WERI-Rb-1 (cell line): ENCODE data around the gene UHRF2.

Experiments used
- DNase-seq: peaks from one replicate; pipeline ENCODE4 v3.0.0-alpha.2; 2020
- H3K27ac ChIP-seq: fragments of 250-450 bp; sonication (Bioruptor Pico); 2 replicates; pipeline ENCODE4 v1.5.1; 2020; ENCODE audit warnings: mild to moderate bottlenecking, moderate library complexity
- H3K27me3 ChIP-seq: fragments of 250-450 bp; sonication (Bioruptor Pico); 2 replicates; pipeline ENCODE4 v1.5.1; 2021; ENCODE audit warnings: mild to moderate bottlenecking, low read depth, moderate library complexity; ENCODE audit not compliant: insufficient read depth, severe bottlenecking
- H3K36me3 ChIP-seq: fragments of 250-450 bp; sonication (Bioruptor Pico); 2 replicates; pipeline ENCODE4 v1.5.1; 2020; ENCODE audit warnings: mild to moderate bottlenecking, moderate library complexity
- H3K4me3 ChIP-seq: 2 replicates; pipeline ENCODE4 v1.5.1; 2011; ENCODE audit warnings: low read depth, mild to moderate bottlenecking, control low read depth, low read length
- H3K9me3 ChIP-seq: fragments of 250-450 bp; sonication (Bioruptor Pico); 2 replicates; pipeline ENCODE4 v1.5.1; 2021; ENCODE audit warnings: mild to moderate bottlenecking, moderate library complexity; ENCODE audit not compliant: severe bottlenecking
- TF ChIP-seq, protein P1 (sequence below): IDR thresholded peaks from 2 replicates; pipeline ENCODE4 v1.5.1; 2011; ENCODE audit warnings: low read depth, mild to moderate bottlenecking, control low read depth, inconsistent platforms, low read length

The UHRF2 gene

DNA sequence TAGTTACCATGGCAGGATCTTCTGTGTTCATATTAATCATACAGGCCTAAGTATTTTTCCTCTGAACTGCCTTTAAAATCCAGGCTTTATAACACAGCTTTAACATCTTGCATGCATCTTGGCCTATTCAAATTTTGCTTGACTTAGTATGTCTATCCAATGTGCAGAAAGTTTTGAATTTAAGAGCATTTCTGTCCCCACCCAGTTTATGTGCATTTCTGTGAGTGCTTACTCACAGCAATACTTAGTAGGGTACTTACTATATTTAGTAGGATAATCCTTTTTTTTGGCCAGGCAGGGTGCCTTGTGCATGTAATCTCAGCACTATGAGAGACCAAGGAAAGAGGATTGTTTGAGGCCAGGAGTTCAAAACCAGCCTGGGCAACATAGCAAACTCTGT lies 18.0 kb downstream of the UHRF2 start:
- no peak for DNase-seq
- H3K9me3 ChIP-seq: no peaks in the 10 kb centered on the region
- H3K36me3 ChIP-seq: peaks cover 42% of the 10 kb centered on the region
- H3K27me3 ChIP-seq: no peaks in the 10 kb centered on the region
- TF ChIP-seq, protein P1, sequence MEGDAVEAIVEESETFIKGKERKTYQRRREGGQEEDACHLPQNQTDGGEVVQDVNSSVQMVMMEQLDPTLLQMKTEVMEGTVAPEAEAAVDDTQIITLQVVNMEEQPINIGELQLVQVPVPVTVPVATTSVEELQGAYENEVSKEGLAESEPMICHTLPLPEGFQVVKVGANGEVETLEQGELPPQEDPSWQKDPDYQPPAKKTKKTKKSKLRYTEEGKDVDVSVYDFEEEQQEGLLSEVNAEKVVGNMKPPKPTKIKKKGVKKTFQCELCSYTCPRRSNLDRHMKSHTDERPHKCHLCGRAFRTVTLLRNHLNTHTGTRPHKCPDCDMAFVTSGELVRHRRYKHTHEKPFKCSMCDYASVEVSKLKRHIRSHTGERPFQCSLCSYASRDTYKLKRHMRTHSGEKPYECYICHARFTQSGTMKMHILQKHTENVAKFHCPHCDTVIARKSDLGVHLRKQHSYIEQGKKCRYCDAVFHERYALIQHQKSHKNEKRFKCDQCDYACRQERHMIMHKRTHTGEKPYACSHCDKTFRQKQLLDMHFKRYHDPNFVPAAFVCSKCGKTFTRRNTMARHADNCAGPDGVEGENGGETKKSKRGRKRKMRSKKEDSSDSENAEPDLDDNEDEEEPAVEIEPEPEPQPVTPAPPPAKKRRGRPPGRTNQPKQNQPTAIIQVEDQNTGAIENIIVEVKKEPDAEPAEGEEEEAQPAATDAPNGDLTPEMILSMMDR: no peak
- no peak overlapping the region for H3K27ac ChIP-seq
- H3K4me3 ChIP-seq: no peak overlapping the region

- peaks cover 42% of the 10 kb centered on the region for H3K36me3 ChIP-seq
Measured at GRCh38 chr9:6433410-6433809, 20.4 kb downstream of the UHRF2 start.

DNA sequence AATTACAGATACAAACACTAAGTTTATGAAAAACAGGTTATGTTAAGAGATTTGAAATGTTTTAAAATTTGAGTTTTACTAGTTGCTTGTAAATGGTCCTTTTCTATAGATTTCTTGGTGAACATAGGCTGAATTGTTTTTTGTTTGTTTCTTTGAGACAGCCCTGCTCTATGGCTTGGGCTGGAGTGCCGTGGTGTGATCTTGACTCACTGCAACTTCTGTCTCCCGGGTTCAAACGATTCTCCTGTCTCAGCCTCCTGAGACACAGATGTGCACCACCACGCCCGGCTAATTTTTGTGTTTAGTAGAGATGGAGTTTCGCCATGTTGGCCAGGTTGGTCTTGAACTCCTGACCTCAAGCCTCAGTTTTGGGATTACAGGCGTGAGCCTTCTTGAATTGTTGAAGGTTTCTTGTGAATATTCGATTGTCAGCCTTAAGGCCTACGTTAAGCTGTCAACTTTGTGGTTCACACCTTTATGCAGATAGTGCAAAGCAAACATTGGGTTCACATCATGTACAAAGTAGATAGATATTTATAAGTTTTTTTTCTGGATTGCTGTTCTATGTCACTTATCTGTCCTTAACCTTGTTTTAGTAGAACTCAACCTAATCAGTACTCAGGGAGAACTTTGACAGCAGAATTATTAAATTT lies 26.2 kb downstream of the UHRF2 start:
- no peaks in the 10 kb centered on the region for H3K9me3 ChIP-seq
- TF ChIP-seq, protein P1: no peak
- no peak for DNase-seq
- H3K27ac ChIP-seq: no peak overlapping the region
- H3K27me3 ChIP-seq: no peaks in the 10 kb centered on the region
- no peak overlapping the region for H3K4me3 ChIP-seq
- peaks cover 46% of the 10 kb centered on the region for H3K36me3 ChIP-seq

More at GRCh38 chr9:6433410-6433809, 20.4 kb downstream of the UHRF2 start:
- no peaks in the 10 kb centered on the region for H3K27me3 ChIP-seq
- H3K27ac ChIP-seq: no peak overlapping the region
- no peak for DNase-seq
- H3K9me3 ChIP-seq: no peaks in the 10 kb centered on the region
- TF ChIP-seq, protein P1: no peak
- H3K4me3 ChIP-seq: no peak overlapping the region

DNA sequence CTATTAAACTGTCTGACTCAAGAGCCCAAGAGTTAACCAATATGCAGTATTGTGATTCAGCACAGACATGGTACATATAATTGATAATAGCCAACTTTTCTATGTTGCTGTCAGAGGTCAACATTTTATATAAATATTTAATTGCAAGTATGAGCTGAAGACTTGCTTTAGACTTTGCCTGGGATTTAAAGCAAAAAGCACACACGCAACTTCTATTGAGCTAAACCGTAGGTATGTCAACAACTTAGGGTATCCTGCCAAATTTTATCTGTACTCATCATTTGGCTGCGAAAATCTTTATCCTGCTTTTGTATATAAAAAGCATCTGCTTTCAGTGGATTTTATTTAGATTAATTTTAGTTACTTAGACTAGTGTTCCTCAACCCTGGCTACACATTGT lies 27.4 kb downstream of the UHRF2 start:
- no peaks in the 10 kb centered on the region for H3K27me3 ChIP-seq
- no peaks in the 10 kb centered on the region for H3K9me3 ChIP-seq
- DNase-seq: no peak
- TF ChIP-seq, protein P1: no peak
- peaks cover 40% of the 10 kb centered on the region for H3K36me3 ChIP-seq
- H3K27ac ChIP-seq: no peak overlapping the region
- H3K4me3 ChIP-seq: no peak overlapping the region

DNA sequence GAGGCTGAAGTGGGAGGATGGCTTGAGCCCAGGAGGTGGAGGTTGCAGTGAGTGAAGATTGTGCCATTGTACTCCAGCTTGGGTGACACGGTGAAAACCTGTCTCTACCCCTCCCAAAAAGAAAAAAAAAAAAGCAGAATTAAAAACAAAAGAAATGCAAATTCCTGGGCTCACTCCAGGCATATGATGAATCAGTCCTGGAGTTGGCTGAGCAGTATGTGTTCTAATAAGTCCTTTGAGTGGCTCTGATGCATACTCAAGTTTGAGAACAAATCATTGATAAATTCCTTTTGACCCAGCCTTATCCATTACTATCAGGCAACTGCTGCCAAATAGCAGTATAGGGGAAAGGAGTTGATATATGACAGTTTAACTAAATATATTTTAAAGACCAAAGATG lies 28.3 kb downstream of the UHRF2 start:
- no peak for DNase-seq
- Histone ChIP-seq H3K36me3 (peaks cover 46% of the 10 kb centered on the region), H3K27ac (no peak overlapping the region), H3K9me3 (no peaks in the 10 kb centered on the region), H3K27me3 (no peaks in the 10 kb centered on the region), H3K4me3 (no peak overlapping the region)
- TF ChIP-seq, protein P1: no peak

DNA sequence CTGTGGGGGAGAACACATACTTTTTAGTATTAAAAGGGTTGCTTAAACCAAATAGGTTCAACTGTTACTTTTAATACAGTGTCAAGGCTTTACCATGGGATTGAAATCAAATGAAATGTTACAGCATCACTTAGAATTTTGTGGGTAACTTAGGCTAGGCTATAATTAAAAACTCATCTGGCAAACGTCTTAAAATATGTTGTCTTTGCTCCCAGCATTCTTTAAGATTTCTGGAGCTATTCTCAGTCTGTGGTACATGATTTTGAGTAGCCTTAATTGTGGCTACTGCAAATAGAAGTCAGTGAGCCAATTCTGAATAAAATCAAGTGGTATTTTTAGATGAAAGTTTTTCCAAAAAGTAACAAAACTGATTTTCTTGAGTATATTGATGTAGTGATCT lies 30.7 kb downstream of the UHRF2 start:
- TF ChIP-seq, protein P1: no peak
- DNase-seq: no peak

More for the DNA sequence above, 30.7 kb downstream of the UHRF2 start:
- Histone ChIP-seq H3K27me3 (no peaks in the 10 kb centered on the region), H3K9me3 (no peaks in the 10 kb centered on the region), H3K4me3 (no peak overlapping the region), H3K27ac (no peak overlapping the region), H3K36me3 (peaks cover 31% of the 10 kb centered on the region)
